HG02884 (cell line): ENCODE measurements around the gene MMS19.
"Not testable (repeated sequence)": the region's sequence is repeated elsewhere in the genome, so short reads cannot be mapped to it uniquely, and the experiment has no call there.

Source experiments
- ATAC-seq: cut with Tn5 transposase; IDR thresholded peaks from one replicate; pipeline ENCODE4 v1.9.1; 2021; ENCODE audit warnings: mild to moderate bottlenecking, moderate library complexity; ENCODE audit not compliant: unreplicated experiment

MMS19 gene

DNA sequence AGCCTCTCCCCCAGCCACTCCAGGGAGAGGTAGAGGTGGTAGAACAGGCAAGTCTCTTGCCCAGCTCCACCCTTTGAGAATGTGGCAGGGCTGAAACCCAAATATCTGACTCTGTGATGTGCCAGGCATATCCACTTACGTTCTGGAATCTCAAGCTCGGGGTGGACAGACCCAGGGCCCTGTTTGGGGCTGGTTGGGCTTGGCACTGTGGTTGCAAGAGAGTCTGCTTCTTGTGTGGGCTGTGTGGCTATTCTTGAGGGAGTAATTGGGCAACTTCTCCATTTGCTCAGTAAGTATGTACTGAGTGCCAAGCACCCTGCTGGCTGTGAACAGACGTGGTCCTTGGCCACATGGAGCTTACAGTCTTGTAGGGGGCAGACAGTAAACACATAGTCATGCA, 5.2 kb upstream of the MMS19 start:
- ATAC-seq: no peak

GRCh38 chr10:97502916-97503315, 4.7 kb upstream of the MMS19 start:
- ATAC-seq: no peak

DNA sequence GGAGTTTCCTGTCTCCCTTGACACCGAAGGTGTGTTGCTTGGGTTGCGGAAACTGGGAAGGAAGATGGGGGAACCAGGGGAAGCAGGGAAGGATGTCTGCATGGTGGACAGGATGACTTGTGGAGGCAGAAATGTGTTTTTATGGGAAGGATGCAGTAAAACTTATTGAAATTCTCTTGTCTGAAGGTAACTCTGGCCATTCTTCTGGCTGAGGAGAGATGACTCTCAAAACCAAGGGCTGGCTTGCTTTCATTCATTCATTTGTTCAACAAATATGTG, 2.0 kb upstream of the MMS19 start:
- no peak for ATAC-seq

- no peak for ATAC-seq
Observed at GRCh38 chr10:97499561-97500296, 1.5 kb upstream of the MMS19 start.

DNA sequence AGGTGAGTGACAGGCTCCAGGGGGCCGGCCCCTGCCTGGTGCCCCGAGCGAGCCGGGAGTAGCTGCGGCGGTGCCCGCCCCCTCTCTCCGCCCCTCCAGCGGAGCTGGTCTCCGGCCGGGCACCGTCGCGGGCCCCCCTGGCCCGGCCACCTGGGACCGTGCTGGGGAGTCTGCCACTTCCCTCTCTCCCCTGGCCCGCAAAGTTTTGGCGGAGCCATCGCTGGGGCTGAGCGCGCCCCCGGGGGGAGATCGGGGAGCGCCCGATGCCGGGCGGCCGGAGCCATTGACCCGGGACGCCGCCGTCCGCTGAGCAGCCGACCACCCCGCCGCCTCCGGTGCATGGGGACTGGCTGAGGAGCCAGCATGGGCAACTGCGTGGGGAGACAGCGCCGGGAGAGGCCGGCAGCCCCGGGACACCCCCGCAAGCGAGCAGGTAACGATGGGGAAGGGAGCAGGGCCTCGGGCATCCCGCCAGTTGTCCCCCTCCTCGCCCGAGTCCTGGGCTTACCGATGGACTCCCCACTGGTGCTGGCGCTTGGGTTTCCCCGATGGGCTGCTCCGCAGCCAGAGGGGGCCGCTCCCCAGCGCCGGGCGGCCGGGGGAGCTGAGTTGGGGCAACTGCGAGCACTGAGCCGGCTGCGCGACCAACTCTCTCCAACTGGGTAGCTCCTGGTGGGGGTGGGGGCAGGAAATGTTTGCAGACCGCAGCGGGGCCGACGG, 779 bp upstream of the MMS19 start, which contains the start of gene UBTD1:
Gene UBTD1 (plus strand): TSS at position 84 of the 720 bp plus-strand sequence. CDS start 280 bp downstream, at position 364.
- no peak for ATAC-seq

DNA sequence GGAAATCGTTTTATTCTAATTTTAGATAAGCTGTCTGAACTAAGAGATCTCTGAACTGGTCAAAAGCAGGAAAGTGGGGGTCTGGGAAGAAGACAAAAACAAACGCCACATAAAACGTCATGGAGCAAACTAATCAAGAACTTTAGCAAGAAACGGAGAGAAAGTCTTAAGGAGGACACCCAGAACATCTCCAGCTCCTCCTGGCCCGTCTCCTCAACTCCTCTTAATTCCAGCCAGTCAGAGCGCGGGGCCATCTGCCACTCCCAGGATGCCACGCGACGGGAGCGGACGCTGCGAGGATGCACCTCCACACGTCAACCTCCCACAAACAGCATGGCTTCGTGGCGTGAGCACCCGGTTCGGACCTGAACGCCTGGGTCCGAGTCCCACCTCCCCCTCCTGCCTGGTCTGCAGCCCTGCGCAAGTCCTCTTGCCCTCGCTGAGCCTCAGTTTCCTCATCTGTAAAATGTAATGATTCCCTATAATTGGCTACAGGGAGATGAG, 598 bp downstream of the MMS19 start:
- no peak for ATAC-seq

DNA sequence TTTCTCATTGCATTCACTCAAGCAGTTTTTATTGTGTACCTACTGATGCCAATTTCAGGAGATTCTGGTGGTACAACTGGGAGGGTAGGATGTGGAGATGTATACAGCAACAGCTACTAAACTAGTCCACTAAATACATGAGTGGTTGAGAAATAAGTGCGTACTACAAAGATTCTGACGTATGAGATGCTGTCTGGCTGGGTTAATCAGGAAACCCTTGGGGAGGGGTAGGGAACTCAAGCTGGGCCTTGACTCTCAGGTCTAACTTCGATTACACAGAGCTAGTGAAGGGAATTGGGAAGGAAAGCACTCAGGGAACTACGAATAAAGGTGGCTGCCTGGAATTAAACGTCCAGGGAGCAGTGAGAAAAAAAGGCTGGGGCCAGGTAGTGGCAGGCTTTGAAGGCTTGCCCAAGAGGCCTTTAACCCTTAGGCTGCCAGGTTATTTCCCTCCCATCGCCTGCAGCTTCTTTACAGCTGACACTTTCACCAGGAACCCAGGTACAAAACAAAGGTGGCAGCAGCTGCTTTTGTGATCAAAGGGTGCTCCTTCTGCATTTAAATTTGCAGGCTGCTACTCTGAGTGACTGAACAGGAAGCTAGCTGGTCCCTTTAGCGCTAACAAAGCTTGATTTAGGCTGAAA, 3.2 kb downstream of the MMS19 start:
- no peak for ATAC-seq

DNA sequence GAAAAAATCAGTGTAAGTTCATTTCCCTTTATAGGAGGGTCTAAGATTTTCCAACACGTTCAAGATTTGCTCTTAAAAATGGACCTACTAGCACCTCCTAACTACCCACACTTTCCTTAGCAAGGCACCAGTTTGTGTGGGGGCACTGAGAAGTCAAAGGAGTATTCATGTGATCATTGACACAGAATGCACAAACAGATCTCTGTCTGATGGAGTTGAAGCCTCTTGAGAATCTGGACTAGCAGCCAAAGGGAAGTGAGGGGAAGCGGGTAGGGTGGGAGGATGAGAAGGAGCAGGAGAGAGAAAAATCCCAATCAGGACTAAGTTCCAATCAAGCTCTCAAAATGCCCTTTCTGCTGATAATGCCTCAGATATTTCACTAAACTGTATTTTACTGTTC, 4.1 kb downstream of the MMS19 start:
- no peak for ATAC-seq

DNA sequence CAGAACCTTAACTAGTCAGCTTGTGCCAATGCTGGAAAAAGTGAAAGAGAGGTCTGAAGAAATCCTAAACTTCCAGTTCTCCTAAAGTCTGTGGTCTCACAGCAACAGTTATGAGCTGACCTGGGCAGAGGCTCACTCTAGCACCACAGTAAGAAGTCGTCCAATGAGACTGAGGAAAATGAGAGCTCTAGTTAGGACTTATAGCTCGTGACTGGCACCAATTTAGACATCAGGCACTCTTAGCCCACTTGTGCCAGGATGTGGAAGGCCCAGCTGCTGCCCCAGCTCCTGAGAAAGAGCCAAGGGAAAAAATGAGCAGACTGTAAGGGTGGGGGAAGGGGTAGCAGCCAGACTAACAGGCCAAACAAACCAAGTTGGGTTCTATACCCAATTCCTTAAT, 7.6 kb downstream of the MMS19 start:
- ATAC-seq: no peak

GRCh38 chr10:97485647-97486281, 12.5 kb downstream of the MMS19 start:
- no peak for ATAC-seq

DNA sequence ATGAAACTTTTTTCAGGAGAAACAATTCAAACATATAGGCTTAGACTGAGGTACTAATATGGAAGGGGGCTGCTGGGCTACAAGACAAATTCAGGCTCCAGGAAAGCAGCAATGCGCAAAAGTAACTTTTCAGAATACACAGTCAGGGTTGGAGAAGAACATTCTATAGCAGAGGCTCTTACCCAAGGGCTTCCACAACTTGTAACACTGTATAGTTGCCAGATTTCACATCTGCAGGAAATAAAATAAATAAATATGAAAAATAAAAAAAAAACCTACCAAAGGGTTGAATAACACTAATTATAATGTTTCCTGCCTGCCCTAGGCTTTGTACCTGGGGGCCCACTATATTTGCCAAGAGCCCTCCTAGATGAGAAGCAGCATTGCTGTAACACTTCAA, 14.3 kb downstream of the MMS19 start:
- no peak for ATAC-seq

DNA sequence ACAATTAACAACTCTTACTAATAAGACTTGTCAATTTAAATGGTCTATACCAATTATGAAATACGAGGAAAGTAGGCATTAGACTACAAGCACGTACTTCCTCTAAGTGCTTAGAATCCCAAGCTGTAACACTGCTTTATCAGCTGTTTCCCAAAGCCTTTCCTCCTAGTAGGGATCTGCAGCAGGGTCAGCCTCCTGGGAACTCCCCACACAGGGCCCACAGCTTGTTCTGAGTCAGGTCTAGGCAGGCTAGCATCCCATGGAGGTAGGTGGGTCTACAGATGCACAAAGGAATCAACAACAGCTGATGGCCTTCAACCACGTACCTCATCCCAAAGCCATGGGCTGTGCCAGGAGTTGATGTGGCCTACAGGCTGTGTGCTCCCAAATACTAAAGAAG, 14.7 kb downstream of the MMS19 start:
- no peak for ATAC-seq

DNA sequence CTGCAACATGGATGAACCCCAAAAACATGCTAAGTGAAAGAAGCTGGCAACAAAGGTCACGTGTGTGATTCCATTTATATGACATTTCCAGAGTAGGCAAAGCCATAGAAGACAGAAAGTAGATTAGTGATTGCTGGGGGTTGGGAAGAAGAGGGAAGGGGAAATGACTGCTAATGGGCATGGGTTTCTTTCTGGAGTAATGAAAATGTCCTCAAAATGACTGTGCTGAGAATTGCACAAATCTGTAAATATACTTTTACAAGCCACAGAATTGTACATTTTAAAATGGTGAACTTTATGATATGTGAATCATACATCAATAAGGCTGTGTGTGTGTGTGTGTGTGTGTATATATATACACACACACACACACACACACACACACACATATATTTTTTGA, 15.8 kb downstream of the MMS19 start:
- ATAC-seq: no peak

GRCh38 chr10:97481071-97481470, 17.2 kb downstream of the MMS19 start:
- no peak for ATAC-seq

- no peak for ATAC-seq
Observed at GRCh38 chr10:97479939-97480338, 18.3 kb downstream of the MMS19 start.

- ATAC-seq: not testable (repeated sequence)
Observed at GRCh38 chr10:97479410-97479809, 18.8 kb downstream of the MMS19 start.

DNA sequence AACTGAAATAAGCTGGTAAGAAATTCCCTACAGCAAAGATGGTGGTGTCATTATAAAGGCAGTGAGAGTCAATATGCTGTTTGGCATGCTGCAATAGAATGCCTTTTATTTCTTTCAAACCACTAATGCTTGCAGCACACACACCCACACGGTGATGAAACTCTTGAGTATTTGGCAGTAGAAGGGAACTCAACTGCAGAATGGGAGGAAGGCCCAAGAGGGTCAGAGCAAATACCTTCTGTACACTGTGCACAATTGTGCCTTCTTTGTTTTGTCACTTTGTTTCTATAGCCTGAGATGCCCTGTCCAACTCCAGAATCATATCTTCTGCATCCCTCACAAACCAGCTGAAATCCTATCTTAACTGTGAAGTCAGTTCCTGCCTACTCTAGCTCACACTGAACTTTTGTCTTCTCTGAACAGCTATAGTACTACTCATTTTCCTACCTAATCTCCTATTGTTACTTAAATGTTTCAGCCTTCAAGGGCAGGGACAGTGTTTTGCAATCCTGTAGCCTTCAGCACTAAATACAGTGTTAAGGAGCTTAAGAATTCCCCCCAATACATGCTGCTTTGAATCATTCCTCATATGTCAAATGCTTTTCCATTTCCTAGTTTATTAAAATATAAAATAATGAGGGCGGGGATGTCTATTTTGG, 22.2 kb downstream of the MMS19 start:
- ATAC-seq: no peak

GRCh38 chr10:97474918-97475317, 23.3 kb downstream of the MMS19 start:
- ATAC-seq: no peak

DNA sequence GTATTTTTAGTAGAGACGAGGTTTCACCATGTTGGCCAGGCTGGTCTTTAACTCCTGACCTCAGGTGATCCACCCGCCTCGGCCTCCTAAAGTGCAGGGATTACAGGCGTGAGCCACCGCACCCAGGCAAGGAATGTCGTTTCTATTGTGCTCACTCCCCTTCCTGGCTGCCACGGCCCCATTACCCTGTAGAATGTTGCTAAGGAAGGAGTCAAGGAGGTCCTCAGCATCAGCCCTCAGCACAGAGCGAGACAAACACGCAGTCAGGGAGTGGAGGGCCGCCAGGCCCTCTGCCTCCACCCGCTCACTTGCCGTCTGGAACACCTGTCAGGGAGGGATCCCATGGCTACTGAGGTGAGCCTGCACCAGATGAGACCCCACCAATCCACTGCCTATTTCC, 29.4 kb downstream of the MMS19 start:
- ATAC-seq: not testable (repeated sequence)

DNA sequence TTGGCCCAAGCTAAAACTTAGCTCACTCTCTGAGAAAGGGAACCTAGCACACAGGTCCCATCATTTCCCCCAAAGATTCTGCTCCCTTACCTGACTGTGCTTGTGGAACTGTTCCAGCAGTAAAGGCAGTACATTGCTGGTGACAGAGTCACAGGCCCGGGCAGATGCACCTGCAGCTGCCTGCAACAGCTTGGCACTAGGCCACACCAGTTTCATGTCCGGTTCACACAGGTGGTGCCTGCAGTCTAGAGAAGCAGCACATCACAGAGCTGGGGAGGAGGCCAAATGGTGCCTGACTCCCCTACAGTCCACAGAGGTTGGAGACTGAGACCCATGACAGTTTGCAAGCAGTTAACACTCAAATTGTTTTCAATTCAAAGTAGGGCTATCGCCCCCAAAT, 30.1 kb downstream of the MMS19 start:
- ATAC-seq: no peak

GRCh38 chr10:97466755-97467154, 31.5 kb downstream of the MMS19 start:
- no peak for ATAC-seq
